Keratinocyte (primary cell): Measurements from ENCODE around the gene APBB1IP.

Source experiments
- CTCF ChIP-seq, 3 experiments: IDR thresholded peaks in 1 of 3; conservative IDR thresholded peaks in 1 of 3; optimal IDR thresholded peaks in 1 of 3; 2 replicates in 2 of 3; 3 replicates in 1 of 3; pipeline versions ENCODE3 to v1.5.1; 2011; ENCODE audit warnings: low read length in 3 of 3, mild to moderate bottlenecking in 3 of 3, moderate library complexity in 2 of 3, control low read depth in 1 of 3, inconsistent platforms in 1 of 3; ENCODE audit not compliant: insufficient read depth in 2 of 3; ENCODE audit errors: extremely low read depth in 1 of 3
- EZH2 ChIP-seq: IDR thresholded peaks from one replicate; pipeline ENCODE4 v1.6.1; 2012; ENCODE audit warnings: inconsistent platforms, mild to moderate bottlenecking, low read length, moderate library complexity

GRCh38 chr10:26612151-26612915 lies 174.2 kb downstream of the APBB1IP start:
- TF ChIP-seq CTCF (optimal IDR thresholded peaks at IDR 0.05 in 1 of 3, IDR thresholded peaks at IDR 0.05 in 1 of 3, conservative IDR thresholded peaks at IDR 0.05 in 1 of 3; ENCODE audit: extremely low read depth in 1 of 3, insufficient read depth in 2 of 3, low read length in 3 of 3) (no peak), EZH2 (no peak)
